Measurements from ENCODE around the gene CHTF8.

CHTF8 gene

DNA sequence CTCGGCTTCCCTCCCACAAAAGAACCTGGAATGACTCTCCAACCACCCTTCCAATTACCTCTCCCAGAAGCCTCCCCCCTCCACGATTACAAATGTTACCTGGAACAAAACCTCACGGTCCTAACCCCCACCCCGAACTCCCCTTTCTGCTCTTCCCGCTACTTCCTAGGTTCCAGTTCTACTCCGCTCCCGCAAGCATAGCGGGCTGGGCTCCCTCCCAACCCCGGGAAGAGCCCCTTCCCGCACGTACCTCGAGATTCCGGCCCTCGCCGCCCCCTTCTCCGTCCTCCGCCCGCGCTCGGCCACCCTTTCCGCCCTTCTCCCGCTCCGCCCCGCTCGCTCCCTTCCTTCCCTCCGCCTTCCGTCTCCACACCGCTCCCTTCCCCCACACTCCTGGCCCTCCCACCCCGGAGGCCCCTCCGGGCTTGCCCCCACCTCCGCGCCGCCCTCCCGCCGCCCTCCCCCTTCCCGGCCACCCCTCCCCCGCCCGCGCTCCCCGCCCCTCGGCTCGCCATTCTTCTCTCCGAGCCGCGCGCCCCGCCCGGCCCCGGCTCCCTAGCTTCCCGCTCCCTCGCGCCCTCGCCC lies 457 bp downstream of the CHTF8 start (continued):
- TF ChIP-seq HIC1 (tag by site-specific recombination; IDR thresholded peaks at IDR 0.05) (no peak), ZNF777 (tag by site-specific recombination; IDR thresholded peaks at IDR 0.05; ENCODE audit: borderline replicate concordance) (no peak), TCF7L2 (IDR thresholded peaks at IDR 0.05; ENCODE audit: borderline replicate concordance, low read depth, low read length) (no peak), ELK4 (IDR thresholded peaks at IDR 0.05; ENCODE audit: borderline replicate concordance, low read depth, low read length) (no peak), AEBP2 (tag by site-specific recombination; IDR thresholded peaks at IDR 0.05; ENCODE audit: borderline replicate concordance) (no peak), ZNF433 (tag by site-specific recombination; IDR thresholded peaks at IDR 0.05; ENCODE audit: low read depth) (0 out of 2 replicates have a peak, but pooled peaks have one; percentile 6), ZNF521 (tag by site-specific recombination; IDR thresholded peaks at IDR 0.05) (no peak), ZNF354C (tag by site-specific recombination; IDR thresholded peaks at IDR 0.05; ENCODE audit: borderline replicate concordance, low read depth) (no peak), ZNF148 (tag by site-specific recombination; IDR thresholded peaks at IDR 0.05; ENCODE audit: borderline replicate concordance) (peak; percentile 31; the same call in 1 of the 2 replicates), ZNF155 (tag by site-specific recombination; IDR thresholded peaks at IDR 0.05) (no peak), ZNF48 (tag by site-specific recombination; IDR thresholded peaks at IDR 0.05) (no peak), ZNF324 (tag by site-specific recombination; IDR thresholded peaks at IDR 0.05) (no peak), KLF10 (tag by site-specific recombination; IDR thresholded peaks at IDR 0.05) (no peak), TSHZ1 (tag by site-specific recombination; IDR thresholded peaks at IDR 0.05; ENCODE audit: borderline replicate concordance) (no peak), GLIS1 (tag by site-specific recombination; IDR thresholded peaks at IDR 0.05) (peak; percentile 25; the same call in 1 of the 2 replicates), REPIN1 (tag by site-specific recombination; IDR thresholded peaks at IDR 0.05; ENCODE audit: low read depth) (peak; percentile 72; the same call in 1 of the 2 replicates), ZFHX2 (tag by site-specific recombination; conservative IDR thresholded peaks at IDR 0.05) (peak; percentile 93), ZNF18 (tag by site-specific recombination; IDR thresholded peaks at IDR 0.05) (0 out of 2 replicates have a peak, but pooled peaks have one; percentile 24), ZNF677 (tag by site-specific recombination; IDR thresholded peaks at IDR 0.05) (no peak), ZNF707 (tag by site-specific recombination; IDR thresholded peaks at IDR 0.05) (no peak), ZNF596 (tag by site-specific recombination; IDR thresholded peaks at IDR 0.05) (no peak), ZNF132 (tag by site-specific recombination; IDR thresholded peaks at IDR 0.05; ENCODE audit: borderline replicate concordance) (no peak), HOXD13 (CRISPR knock-in tag; IDR thresholded peaks at IDR 0.05; ENCODE audit: borderline replicate concordance) (no peak), GLIS2 (tag by site-specific recombination; IDR thresholded peaks at IDR 0.05) (peak; percentile 23; the same call in 1 of the 2 replicates)
- TF ChIP-seq, protein P1, sequence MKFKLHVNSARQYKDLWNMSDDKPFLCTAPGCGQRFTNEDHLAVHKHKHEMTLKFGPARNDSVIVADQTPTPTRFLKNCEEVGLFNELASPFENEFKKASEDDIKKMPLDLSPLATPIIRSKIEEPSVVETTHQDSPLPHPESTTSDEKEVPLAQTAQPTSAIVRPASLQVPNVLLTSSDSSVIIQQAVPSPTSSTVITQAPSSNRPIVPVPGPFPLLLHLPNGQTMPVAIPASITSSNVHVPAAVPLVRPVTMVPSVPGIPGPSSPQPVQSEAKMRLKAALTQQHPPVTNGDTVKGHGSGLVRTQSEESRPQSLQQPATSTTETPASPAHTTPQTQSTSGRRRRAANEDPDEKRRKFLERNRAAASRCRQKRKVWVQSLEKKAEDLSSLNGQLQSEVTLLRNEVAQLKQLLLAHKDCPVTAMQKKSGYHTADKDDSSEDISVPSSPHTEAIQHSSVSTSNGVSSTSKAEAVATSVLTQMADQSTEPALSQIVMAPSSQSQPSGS (tag by site-specific recombination; IDR thresholded peaks at IDR 0.05; ENCODE audit: low read depth): no peak

All from HEK293 (cell line).